Measurements from ENCODE around the gene MAST2.
"Not testable (repeated sequence)": the region's sequence is repeated elsewhere in the genome, so short reads cannot be mapped to it uniquely, and the experiment has no call there.

The MAST2 gene

DNA sequence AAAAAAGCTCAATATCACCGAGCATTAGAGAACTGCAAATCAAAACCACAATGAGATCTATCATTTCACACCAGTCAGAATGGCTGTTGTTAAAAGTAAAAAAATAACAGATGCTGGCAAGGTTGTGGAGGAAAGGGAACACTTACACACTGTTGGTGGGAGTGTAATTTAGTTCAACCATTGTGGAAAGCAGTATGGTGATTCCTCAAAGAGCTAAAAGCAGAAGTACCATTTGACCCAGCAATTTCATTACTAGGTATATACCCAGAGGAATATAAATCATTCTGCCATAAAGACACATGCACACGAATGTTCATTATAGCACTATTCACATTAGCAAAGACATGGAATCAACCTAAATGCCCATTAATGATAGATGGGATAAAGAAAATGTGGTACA, 146.1 kb downstream of the MAST2 start:
- not testable (repeated sequence) for DNase-seq

DNA sequence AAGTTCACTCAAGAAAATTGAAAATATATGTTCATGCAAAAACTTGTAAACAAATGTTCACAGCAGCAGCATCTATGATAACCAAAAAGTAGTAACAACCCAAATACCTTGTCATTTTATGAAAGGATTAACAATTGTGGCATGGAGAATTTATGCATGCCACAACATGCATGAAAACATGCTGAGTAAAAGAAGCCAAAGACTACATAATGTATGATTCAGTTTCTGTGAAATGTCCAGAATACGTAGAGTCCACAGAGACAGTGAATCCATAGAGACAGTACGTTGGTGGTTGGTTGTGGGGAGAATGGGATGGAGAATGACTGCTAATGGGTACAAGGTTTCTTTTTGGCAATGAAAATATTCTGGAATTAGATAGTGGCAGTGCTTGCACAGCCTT, 148.7 kb downstream of the MAST2 start:
- no peak for DNase-seq

DNA sequence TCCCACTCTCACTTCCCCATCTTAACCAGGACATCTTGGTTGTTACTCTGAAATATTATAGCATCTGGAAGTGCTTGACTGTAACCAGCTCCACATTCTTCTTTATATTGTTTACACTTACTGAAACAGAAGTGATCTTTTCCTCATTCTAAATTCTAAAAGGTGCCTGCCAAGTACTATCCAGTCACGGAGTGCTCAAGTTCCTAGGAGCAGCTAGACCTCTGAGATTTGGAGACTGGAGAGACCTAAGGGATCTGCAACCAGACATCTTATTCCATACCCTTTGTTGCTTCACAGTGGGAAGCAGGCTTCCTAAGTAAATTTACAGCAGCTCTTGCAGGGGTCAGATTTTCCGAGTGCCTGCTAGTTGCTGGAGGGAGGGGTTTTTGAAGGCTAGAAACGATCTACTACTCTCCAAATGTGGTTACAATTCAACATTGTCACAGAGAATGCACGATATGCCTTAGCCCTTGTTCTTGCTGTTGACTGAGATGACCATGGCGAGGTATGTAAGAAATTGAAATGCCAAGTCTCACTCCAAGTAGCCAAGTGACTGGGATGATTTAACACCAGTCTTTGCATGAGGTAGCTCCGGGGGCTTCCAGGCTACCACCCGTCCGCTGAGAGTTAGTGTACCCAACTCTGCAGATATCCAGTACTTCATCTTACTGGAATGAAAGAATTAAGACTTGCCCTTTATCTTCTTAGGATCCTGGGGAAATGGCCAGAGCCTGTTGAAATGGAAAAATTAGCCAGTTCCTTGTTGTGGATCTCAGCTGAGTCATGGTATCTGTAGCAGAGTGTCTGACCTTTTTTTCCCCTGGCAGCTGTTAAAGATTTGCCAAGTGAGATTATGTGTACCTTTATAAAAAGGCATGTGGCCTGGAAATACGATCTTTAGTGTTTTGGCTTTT, 150.8 kb downstream of the MAST2 start:
- DNase-seq, result no peak

DNA sequence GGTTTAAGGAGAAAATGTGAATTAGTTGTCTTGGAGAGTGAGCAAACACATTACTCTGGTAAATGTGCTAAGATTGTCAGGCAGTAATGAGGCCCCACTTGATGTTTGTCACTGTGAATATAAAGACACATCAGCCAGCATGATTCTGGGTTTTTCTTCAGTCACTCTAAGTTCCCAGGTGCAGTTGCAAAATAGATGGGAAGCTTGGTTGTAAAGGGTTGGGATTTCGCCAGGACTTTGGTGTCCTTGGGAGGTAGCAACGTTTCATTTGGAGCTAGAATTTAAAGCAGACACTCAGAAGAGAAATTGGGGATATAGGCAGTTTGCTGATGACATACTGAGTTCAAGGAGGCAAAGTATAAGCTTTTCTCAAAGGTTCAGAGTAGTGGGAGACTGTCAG, 154.3 kb downstream of the MAST2 start:
- no peak for DNase-seq

DNA sequence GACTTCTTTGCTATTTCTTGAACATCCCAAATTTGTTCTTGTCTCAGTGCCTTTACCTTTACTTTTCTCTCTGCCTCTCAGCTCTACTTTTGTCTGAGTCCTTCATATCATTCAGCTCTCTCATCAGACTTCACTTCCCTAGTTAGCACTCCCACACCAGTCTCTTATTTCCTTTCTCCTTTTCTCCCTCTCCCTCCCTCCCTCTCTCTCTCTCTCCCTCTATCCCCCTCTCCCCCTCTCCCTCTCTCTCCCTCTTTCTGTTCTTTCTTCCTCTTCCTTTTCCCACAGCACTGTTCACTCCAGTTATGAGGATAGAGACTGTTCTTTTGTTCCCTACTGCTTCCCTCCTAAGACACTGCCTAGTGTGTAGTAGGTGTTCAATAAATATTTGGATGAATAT, 154.9 kb downstream of the MAST2 start:
- no peak for DNase-seq

DNA sequence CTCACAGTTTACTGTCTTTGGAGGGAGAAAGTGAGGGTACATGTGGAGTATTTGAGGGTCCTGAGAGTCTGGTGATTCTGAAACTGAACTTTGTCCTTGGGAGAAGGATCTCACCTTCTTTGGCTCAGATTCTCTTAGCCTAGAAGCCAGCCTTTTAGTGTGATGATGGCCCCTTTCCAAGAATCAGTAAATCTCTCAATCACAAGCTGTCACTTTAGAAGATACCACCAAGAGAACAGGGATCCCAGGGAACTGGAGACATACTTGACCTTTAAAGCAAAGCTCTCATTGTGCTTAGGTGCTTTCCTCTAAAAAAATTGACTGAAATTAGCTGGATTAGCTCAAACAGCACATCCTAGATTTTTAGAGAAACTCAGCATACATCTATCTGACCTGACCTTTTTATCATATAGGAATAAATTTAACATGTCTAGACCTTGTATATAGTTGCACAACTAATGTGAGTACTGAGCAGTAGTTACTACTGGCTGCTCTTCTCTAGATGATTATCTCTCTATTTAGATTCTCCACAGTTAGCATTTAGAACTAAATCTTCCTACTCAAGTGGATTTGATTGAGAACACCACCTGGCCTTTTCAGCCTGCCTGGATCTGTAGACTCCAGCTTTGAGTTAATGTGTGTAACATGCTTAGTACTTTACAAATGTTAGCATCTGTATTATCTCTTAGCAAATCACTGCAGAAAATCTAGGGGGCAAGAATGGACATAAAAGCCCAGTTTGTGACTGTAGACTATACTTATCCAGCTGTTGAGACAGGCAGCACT, 157.7 kb downstream of the MAST2 start:
- DNase-seq, result no peak

DNA sequence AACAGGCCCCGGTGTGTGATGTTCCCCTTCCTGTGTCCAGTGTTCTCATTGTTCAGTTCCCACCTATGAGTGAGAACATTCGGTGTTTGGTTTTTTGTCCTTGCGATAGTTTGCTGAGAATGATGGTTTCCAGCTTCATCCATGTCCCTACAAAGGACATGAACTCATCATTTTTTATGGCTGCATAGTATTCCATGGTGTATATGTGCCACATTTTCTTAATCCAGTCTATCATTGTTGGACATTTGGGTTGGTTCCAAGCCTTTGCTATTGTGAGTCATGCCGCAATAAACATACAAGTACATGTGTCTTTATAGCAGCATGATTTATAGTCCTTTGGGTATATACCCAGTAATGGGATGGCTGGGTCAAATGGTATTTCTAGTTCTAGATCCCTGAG, 158.5 kb downstream of the MAST2 start:
- not testable (repeated sequence) for DNase-seq

DNA sequence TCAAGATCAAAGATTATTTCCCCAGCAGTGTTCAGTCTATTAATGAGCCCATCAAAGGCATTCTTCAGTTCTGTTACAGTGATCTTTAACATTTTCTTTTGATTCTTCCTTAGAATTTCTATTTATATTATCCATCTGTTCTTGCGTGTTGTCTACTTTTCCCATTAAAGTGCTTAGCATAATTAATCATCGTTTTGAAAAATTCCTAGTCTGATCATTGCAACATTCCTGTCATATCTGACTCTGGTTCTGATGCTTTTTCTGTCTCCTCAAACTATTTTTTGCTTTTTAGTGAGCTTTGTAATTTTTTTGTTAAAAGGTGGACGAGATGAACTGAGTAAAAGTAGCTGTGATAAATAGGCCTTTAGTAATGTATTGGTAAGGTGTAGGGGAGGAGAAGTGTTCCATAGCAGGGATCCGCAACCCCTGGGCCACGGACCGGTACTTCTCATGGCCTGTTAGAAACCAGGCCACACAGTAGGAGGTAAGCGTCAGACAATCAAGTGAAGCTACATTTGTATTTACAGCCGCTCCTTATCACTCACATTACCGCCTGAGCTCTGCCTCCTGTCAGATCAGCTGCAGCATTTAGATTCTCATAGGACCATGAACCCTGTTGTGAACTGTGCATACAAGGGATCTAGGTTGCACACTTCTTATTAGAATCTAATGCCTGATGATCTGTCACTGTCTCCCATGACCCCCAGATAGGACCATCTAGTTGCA, 165.7 kb downstream of the MAST2 start:
- DNase-seq, result no peak

DNA sequence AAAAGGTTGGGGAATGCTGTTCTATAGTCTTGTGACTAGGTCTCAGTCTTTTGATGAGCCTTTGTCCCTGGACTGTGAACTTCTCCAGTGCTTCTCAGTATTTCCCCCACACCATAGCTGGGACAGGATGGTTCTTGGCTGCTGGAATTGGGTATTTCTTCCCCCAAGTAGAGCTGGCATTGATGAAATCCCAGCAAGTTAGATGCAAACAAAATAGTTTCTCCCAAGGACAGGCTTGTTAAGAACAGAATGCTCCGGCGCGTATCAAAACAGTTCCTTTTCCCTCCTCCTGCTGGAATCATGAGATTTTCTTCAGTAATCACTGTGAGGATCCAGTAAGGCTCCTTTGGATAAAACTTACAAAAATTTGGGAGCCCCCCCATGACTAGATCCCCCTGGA, 166.5 kb downstream of the MAST2 start:
- DNase-seq, result no peak

DNA sequence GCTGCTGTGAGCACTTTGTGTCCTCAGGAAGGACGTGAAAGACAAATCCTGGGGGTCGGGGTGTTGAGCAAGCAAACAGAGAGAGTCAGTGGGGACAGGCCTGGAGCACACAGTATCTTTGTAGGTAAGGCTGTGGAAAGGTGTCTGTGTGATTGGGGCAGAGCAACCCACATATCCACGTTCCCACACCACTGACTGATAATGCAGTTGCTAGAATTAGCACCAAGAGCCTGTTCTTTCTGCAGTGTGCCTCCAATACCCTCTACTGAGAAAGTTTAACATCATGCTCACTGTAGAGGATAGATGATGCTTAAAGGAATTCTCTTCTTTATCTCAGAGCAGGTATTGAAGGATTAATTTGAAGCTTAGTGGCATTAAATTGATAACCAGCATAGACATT, 167.9 kb downstream of the MAST2 start:
- no peak for DNase-seq

DNA sequence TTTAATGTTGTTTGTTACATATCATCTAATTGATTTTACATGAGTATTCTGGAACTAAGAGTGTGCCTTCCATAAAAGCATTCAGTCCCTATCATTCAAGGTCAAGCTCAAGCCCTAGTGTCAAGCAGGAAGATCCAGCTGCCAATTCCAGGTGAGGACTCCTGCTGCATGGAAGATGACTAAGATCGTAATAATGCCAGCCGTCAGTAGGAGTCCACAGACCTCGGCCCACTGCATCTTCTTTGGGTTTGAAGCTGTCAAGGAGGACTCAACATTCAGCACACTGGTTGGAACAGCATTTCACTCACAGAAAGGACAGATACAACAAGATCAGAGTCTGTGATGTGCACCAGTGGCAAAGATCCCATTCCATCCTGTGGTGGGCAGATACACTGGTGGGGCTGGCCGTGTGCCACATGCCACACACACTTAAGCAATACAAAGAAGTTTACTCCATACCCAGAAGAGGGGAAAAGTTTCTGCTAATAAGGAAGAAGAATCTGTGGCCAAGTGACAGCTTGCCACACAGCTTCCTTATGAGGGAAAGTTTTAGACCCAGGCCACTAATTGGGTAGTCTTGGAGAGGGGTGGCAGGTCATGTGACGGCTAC, 168.6 kb downstream of the MAST2 start:
- no peak for DNase-seq

DNA sequence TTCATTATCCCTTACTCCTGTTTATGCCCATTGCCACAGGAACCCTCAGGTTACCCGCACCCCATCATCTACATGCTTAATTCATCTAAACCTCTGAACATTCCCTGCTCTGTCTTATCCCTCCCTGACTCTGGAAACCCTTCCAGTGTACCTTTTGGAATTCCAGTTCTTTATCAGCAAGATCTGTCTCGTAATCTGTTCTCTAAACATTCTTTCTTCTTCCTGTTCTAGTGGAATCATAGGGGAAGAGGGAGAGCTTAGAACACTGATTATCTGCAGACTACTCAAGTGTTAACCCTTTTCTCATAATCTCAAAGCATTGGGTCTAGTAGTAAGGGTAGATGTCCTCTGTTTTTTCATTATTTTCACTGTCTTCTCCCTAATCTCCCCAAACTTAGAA, 169.2 kb downstream of the MAST2 start:
- DNase-seq, result no peak

DNA sequence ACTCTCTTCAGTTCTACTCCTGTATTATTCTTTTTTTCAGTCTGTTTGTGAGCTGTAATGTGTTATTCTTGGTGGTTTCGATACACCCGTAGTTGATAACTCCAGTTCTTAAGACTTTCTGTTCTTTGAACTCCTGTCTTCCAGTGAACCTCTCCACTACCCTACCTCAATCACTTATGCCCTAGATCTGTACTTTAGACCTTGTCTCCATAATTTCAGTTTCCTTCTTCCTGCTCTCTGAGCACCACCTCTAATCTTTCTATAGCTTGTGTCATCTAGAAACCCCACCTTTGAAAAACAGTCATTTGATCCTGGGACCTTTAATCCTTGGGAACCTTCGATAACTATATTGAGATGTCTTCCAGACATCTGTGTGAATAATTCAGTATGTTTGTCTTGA, 169.7 kb downstream of the MAST2 start:
- no peak for DNase-seq

DNA sequence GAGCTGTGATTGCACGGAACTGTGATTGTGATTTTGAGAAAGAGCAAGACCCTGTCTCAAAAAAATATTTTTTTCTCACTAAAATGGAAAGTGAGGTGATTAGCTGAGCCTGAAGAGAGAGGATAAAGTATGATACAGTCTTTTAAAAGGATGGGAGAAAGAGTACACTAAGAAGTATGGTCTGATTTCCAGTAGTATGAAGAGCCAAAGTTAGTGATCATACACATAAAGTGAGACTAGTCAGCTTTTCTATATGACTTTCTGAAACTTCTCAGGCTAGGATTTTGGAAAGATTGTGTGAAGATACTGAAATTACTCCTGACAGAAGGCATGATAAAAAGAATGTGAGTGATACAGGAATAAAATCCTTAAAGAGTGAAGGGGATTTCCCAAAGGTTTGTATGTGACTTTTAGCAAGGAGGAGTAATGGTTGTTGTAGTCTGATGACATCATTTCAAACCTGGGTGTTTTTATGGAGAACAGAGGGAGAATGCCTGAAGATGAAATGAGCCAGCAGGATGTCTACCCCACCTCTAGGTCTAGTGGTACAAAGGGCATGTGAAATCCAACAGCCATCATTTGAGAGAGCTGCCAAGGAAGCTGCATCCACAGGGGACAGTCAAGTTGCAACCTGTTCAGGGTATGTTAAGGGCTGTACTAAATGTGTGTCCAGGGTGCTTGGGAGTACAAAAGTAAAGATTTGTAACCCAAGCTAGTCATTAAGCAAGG, 171.3 kb downstream of the MAST2 start:
- no peak for DNase-seq

DNA sequence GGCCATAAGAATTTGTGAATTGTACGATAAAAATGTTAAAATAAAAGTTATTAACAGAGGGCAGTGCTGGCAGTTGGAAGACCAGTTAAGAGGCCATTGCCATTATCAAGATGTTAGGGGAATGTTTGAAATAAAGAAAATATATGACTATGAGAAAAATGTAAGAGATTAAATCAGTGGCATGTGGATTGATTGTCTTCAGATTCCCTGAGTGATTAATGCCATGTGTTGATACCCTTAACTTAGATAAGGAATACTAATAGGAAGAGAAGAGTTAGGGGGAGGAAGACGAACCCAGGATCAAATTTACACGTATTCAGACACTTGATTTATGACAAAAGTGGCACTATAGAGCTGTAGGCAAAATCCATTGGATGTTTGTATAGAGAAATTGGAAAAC, 173.2 kb downstream of the MAST2 start:
- no peak for DNase-seq

DNA sequence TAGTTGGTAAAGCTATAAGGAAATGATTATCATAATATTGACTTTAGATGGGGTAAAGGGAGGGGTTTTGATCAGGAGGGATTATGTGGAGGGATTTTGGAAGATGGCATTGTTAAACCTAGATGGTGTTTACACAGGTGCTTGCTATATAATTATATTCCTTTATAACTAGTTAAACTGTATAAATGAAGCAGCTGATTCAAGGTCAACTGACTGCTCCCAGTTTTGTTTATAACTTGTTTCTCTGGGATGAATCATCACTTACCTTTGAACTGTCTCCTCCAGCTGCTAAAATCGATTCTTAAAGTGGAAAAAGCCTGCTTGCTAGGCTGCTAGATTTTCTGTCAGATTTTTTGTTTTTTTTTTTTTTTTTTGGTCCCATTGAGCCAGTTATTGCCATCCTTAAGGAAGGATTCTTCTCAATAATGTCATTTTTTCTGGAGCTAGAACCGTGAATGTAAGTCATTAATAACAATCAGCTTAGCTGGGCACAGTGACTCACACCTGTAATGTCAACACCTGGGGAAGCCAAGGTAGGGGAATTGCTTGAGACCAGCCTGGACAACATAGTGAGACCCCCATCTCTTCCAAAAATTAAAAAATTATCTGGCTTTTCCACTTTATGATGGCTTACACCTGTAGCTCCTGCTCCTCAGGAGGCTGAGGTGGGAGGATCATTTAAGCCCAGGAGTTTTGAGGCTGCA, 175.8 kb downstream of the MAST2 start:
- no peak for DNase-seq

DNA sequence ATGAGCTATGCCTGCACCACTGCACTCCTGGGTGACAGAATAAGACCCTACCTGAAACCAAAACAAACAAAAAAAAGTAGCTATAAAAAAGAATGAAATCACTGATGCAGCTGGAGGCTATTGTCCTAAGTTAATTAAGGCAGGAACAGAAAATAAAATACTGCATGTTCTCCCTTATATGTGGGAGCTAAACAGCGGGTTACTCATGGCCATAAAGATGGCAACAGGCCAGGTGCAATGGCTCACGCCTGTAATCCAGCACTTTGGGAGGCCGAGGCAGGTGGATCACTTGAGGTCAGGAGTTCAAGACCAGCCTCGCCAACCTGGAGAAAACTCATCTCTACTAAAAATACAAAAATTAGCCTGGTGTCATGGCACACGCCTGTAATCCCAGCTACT, 176.4 kb downstream of the MAST2 start:
- DNase-seq, result no peak

DNA sequence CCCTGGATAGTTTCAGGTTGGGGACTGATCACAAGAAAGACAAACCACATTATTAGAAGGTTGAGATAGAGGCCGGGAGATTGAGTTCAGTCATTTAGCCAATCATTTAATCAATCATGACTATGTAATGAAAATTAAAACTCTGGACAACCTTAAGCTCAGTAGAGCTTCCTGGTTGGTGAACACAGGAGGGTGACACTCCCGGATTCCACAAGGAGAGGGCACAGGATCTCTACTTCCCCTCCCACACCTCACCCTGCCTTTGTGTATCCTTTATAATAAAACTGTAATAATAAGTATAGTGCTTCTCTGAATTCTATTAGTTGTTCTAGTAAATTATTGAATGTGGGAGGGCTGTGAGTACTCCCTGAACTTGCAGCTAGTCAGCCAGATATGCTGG, 178.9 kb downstream of the MAST2 start:
- no peak for DNase-seq

DNA sequence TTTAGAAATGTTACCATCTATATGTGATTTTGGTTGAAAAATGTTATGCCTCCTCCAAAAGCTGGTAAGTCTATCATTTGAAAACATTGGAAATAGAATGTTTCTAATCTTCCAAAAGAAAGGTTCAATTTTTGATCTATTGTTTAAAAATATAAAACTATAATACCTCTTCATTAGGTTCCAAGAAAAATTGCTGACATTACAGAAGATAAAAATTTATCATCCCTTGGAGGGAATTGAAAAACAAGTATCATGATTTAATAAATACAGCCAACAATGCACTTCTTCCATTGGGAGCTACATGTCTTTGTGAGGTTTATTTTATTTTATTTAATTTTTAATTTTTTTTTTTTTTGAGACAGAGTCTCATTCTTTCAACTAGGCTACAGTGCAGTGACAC, 180.6 kb downstream of the MAST2 start:
- DNase-seq, result no peak

DNA sequence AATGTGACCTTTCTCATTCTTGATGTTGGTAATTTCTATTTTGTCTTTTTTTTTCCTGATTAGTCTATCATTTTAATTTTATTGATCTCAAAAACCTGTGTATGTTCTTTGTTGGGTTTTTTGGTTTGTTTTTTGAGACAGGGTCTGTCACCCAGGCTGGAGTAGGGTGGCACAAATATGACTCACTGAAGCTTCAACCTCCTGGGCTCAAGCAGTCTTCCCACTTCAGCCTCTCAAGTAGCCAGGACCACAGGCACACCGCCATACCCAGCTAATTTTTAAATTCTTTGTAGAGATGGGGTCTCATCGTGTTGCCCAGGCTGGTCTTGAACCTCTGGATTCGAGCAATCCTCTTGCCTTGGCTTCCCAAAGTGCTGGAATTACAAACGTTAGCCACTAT, 183.8 kb downstream of the MAST2 start:
- DNase-seq, result no peak

DNA sequence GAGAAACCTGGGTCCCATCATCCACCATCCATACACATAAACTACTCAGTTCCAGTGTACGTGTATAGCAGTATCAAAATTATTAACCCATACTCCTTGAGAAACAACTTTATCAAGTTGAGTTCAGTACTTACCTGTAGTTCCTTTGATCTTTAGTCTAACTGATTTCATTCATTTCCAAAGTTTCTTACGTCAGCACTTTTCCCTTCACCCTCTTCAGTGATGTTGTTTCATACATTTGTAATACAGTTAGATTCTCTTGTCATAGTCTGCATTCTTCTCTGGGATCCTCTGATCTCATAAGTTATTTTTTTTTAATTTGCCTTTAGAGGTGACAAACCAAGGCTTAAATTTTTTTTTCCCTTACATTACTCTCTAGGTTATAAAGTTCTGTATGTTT, 185.8 kb downstream of the MAST2 start:
- DNase-seq, result no peak

DNA sequence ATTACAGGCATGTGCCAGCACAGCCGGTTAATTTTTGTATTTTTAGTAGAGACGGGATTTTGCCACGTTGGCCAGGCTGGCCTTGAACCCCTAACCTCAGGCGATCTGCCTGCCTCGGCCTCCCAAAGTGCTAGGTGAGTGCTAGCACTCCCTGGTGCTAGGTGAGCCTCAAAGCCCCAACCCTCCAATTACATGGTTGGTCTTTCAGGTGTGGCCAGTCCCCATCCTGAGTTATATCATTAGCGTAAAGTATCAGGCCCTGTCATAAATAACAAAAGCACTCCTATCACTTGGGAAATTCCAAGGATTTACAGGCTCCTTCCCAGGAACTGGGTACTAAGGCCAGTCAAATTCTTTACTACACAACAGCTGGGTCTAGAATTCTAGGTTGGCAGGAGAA, 191.0 kb downstream of the MAST2 start:
- no peak for DNase-seq

Data from stimulated activated CD4-positive, alpha-beta T cell treated with anti-CD3 and anti-CD28 coated beads, Interleukin-2, amount 100 ng/mL, for 48 hours (primary cell).